HCT116 (cell line): ENCODE measurements around the gene USP32.
"Not testable (repeated sequence)": the region's sequence is repeated elsewhere in the genome, so short reads cannot be mapped to it uniquely, and the experiment has no call there.

Experiments used
- CTCF ChIP-seq, 3 experiments: fragments of 200-600 bp in 1 of 3; sonication (generic) in 1 of 3; IDR thresholded peaks in 2 of 3; conservative IDR thresholded peaks in 1 of 3; 2 replicates each; pipeline ENCODE4 v1.5.1; 2012 to 2017; ENCODE audit warnings: low read depth in 2 of 3, low read length in 2 of 3, antibody characterized with exemption in 1 of 3, borderline replicate concordance in 1 of 3, control low read depth in 1 of 3, mild to moderate bottlenecking in 1 of 3, mixed read lengths in 1 of 3, mixed run types in 1 of 3, moderate library complexity in 1 of 3; ENCODE audit not compliant: insufficient read depth in 1 of 3
- POLR2AphosphoS5 ChIP-seq: IDR thresholded peaks from 2 replicates; pipeline ENCODE4 v1.6.1; 2011; ENCODE audit warnings: mild to moderate bottlenecking, low read depth, low read length, moderate library complexity

DNA sequence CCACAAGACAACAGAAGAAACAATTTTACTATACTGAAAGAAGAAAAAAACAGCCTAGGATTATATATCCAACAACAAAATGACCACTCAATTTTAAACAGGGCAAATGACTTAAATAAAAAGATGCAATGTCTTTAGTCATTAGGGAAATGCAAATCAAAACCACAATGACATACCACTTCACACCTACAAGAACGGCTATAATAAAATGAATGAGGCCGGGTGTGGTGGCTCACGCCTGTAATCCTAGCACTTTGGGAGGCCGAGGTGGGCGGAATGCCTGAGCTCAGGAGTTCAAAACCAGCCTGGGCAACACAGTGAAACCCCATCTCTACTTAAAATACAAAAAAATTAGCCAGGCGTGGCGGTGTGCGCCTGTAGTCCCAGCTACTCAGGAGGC is 77.0 kb downstream of the USP32 start:
- not testable (repeated sequence) for TF ChIP-seq CTCF (IDR thresholded peaks at IDR 0.05 in 2 of 3, conservative IDR thresholded peaks at IDR 0.05 in 1 of 3; ENCODE audit: borderline replicate concordance in 1 of 3, insufficient read depth in 1 of 3, low read depth in 2 of 3, low read length in 2 of 3); POLR2AphosphoS5
